ENCODE measurements around the gene STEEP1. TPM values are rescaled to one million over a fixed set of nuclear protein-coding genes. Genes with fewer than 3 reads are reported as not detected.

STEEP1 gene
- total RNA-seq, 1 donor from 2014 or later = 26.5 TPM

GRCh38 chrX:119503484-119503861 lies 61.7 kb downstream of the STEEP1 start:
- H3K9me3 ChIP-seq = no peaks in the 10 kb centered on the region
- TF ChIP-seq POLR2A (IDR thresholded peaks at IDR 0.05) (no peak), POLR2AphosphoS5 (IDR thresholded peaks at IDR 0.05; ENCODE audit: insufficient read depth in 1 of 2, low read depth in 1 of 2) (no peak)
- TF ChIP-seq, protein P1, sequence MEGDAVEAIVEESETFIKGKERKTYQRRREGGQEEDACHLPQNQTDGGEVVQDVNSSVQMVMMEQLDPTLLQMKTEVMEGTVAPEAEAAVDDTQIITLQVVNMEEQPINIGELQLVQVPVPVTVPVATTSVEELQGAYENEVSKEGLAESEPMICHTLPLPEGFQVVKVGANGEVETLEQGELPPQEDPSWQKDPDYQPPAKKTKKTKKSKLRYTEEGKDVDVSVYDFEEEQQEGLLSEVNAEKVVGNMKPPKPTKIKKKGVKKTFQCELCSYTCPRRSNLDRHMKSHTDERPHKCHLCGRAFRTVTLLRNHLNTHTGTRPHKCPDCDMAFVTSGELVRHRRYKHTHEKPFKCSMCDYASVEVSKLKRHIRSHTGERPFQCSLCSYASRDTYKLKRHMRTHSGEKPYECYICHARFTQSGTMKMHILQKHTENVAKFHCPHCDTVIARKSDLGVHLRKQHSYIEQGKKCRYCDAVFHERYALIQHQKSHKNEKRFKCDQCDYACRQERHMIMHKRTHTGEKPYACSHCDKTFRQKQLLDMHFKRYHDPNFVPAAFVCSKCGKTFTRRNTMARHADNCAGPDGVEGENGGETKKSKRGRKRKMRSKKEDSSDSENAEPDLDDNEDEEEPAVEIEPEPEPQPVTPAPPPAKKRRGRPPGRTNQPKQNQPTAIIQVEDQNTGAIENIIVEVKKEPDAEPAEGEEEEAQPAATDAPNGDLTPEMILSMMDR (IDR thresholded peaks at IDR 0.05) = no peak
- peaks cover 10% of the 10 kb centered on the region for H3K4me1 ChIP-seq
- intact Hi-C loops (cut with DNase I) = loop anchor here (5.0 kb wide), 1 partner anchor 1981 kb away; no protein-coding TSS in a partner anchor
- H3K4me3 ChIP-seq = no peak overlapping the region
- H3K36me3 ChIP-seq = no peaks in the 10 kb centered on the region
- no peak overlapping the region for H3K27ac ChIP-seq
- DNase-seq (ENCODE audit: extremely low spot score in 2 of 2) = no peak
- no peaks in the 10 kb centered on the region for H3K27me3 ChIP-seq

- H3K27ac ChIP-seq = no peak overlapping the region
Measured at GRCh38 chrX:119502727-119503483, 62.3 kb downstream of the STEEP1 start.

GRCh38 chrX:119501511-119502148 lies 63.6 kb downstream of the STEEP1 start:
- no peak overlapping the region for H3K4me3 ChIP-seq
- H3K27me3 ChIP-seq = no peaks in the 10 kb centered on the region
- TF ChIP-seq, protein P1 (IDR thresholded peaks at IDR 0.05) = no peak
- TF ChIP-seq POLR2A (IDR thresholded peaks at IDR 0.05) (no peak), POLR2AphosphoS5 (IDR thresholded peaks at IDR 0.05; ENCODE audit: insufficient read depth in 1 of 2, low read depth in 1 of 2) (no peak)
- peaks cover 10% of the 10 kb centered on the region for H3K4me1 ChIP-seq
- intact Hi-C loops (cut with DNase I) = loop anchor here (5.0 kb wide), 1 partner anchor 1979 kb away; no protein-coding TSS in a partner anchor
- H3K9me3 ChIP-seq = no peaks in the 10 kb centered on the region
- no peak overlapping the region for H3K27ac ChIP-seq
- no peaks in the 10 kb centered on the region for H3K36me3 ChIP-seq
- DNase-seq (ENCODE audit: extremely low spot score in 2 of 2) = no peak

More at GRCh38 chrX:119502727-119503483, 62.3 kb downstream of the STEEP1 start:
- Histone ChIP-seq H3K9me3 (no peaks in the 10 kb centered on the region), H3K4me1 (peaks cover 10% of the 10 kb centered on the region), H3K36me3 (no peaks in the 10 kb centered on the region), H3K4me3 (no peak overlapping the region), H3K27me3 (no peaks in the 10 kb centered on the region)
- TF ChIP-seq POLR2A (IDR thresholded peaks at IDR 0.05) (no peak), POLR2AphosphoS5 (IDR thresholded peaks at IDR 0.05; ENCODE audit: insufficient read depth in 1 of 2, low read depth in 1 of 2) (no peak)
- TF ChIP-seq, protein P1 (IDR thresholded peaks at IDR 0.05) = no peak
- intact Hi-C loops (cut with DNase I) = loop anchor here (5.0 kb wide), 1 partner anchor 1981 kb away; no protein-coding TSS in a partner anchor
- no peak for DNase-seq (ENCODE audit: extremely low spot score in 2 of 2)

- H3K4me3 ChIP-seq = no peak overlapping the region
- intact Hi-C loops (cut with DNase I) = loop anchor here (5.0 kb wide), 1 partner anchor 1978 kb away; no protein-coding TSS in a partner anchor
- DNase-seq (ENCODE audit: extremely low spot score in 2 of 2) = no peak
- H3K9me3 ChIP-seq = no peaks in the 10 kb centered on the region
- no peaks in the 10 kb centered on the region for H3K27me3 ChIP-seq
- H3K27ac ChIP-seq = no peak overlapping the region
- peaks cover 10% of the 10 kb centered on the region for H3K4me1 ChIP-seq
- no peaks in the 10 kb centered on the region for H3K36me3 ChIP-seq
- TF ChIP-seq POLR2AphosphoS5 (IDR thresholded peaks at IDR 0.05; ENCODE audit: insufficient read depth in 1 of 2, low read depth in 1 of 2) = no peak
- TF ChIP-seq, protein P1 (IDR thresholded peaks at IDR 0.05) = no peak
Measured at GRCh38 chrX:119500061-119500800, 65.0 kb downstream of the STEEP1 start.
